Gastroesophageal sphincter (tissue), 3 donors: ENCODE data around the gene HIVEP2.

ENCODE experiments used
- EP300 ChIP-seq: sonication (generic); formaldehyde crosslinking; IDR thresholded peaks from one replicate; pipeline ENCODE4 v1.6.1; 2017; ENCODE audit warnings: antibody characterized with exemption, mild to moderate bottlenecking
- TF ChIP-seq, protein P1 (sequence below), 4 experiments: fragments of 200-600 bp in 2 of 4; fragments of 450-650 bp in 2 of 4; sonication (generic) in 1 of 4; IDR thresholded peaks; one replicate each; pipeline ENCODE4 v1.5.1; 2017 to 2019; ENCODE audit warnings: antibody characterized with exemption in 4 of 4, mild to moderate bottlenecking in 2 of 4, moderate library complexity in 2 of 4

GRCh38 chr6:142820338-142821051 is 124.5 kb downstream of the HIVEP2 start:
- TF ChIP-seq, protein P1, sequence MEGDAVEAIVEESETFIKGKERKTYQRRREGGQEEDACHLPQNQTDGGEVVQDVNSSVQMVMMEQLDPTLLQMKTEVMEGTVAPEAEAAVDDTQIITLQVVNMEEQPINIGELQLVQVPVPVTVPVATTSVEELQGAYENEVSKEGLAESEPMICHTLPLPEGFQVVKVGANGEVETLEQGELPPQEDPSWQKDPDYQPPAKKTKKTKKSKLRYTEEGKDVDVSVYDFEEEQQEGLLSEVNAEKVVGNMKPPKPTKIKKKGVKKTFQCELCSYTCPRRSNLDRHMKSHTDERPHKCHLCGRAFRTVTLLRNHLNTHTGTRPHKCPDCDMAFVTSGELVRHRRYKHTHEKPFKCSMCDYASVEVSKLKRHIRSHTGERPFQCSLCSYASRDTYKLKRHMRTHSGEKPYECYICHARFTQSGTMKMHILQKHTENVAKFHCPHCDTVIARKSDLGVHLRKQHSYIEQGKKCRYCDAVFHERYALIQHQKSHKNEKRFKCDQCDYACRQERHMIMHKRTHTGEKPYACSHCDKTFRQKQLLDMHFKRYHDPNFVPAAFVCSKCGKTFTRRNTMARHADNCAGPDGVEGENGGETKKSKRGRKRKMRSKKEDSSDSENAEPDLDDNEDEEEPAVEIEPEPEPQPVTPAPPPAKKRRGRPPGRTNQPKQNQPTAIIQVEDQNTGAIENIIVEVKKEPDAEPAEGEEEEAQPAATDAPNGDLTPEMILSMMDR (IDR thresholded peaks at IDR 0.05), result no peak
- no peak for TF ChIP-seq EP300
